ENCODE results near the gene LRAT. TPM values are rescaled to one million over a fixed set of nuclear protein-coding genes. Genes with fewer than 3 reads are reported as not detected.

Gene LRAT
- total RNA-seq, 4 donors from 2014 or later = 5.8 to 14.4 (median 7.1) TPM

GRCh38 chr4:154781983-154782293 is 38.1 kb downstream of the LRAT start:
- Histone ChIP-seq H3K4me1 (no peaks in the 10 kb centered on the region), H3K4me3 (replicated peaks in 1 of 3) (no peak overlapping the region), H3K27me3 (no peaks in the 10 kb centered on the region), H3K27ac (no peak overlapping the region), H3K36me3 (no peaks in the 10 kb centered on the region), H3K9me3 (no peaks in the 10 kb centered on the region)
- intact Hi-C loops (cut with DNase I) = no loop called here
- no peak for DNase-seq
- TF ChIP-seq CTCF (IDR thresholded peaks at IDR 0.05) (no peak), POLR2A (IDR thresholded peaks at IDR 0.05) (no peak)
- 73 to 76% methylated on average over 18 of the region's 18 CpGs for WGBS, 2 donors

Small RNA genes within 50 kb of the gene (small RNA-seq; reads per million reads assigned to genes)
- gene NDUFB2P1 = not detected
- gene RNU2-44P = not detected
- not detected for gene RNU2-66P

Other genes with a start within 250 kb of the LRAT start
- 10 to 100 TPM; 50.3 to 69.9 (median 63.5) TPM for gene PLRG1, start 193.6 kb upstream of the LRAT start, total RNA-seq
- under 1 TPM in 1 of 4 donors, not detected in 3; 0.94 TPM for gene FGB, start 181.0 kb upstream of the LRAT start, total RNA-seq
- not detected for gene FGA, start 153.3 kb upstream of the LRAT start, total RNA-seq
- not detected for gene FGG, start 131.3 kb upstream of the LRAT start, total RNA-seq
- 1 to 10 TPM in 3 of 4 donors, under 1 TPM in 1; 0.27 to 2.2 (median 1.2) TPM for gene RBM46, start 37.3 kb downstream of the LRAT start, total RNA-seq

Measured in thyroid gland (tissue), 4 donors.